Measurements from ENCODE around the gene LCN12.

DNA sequence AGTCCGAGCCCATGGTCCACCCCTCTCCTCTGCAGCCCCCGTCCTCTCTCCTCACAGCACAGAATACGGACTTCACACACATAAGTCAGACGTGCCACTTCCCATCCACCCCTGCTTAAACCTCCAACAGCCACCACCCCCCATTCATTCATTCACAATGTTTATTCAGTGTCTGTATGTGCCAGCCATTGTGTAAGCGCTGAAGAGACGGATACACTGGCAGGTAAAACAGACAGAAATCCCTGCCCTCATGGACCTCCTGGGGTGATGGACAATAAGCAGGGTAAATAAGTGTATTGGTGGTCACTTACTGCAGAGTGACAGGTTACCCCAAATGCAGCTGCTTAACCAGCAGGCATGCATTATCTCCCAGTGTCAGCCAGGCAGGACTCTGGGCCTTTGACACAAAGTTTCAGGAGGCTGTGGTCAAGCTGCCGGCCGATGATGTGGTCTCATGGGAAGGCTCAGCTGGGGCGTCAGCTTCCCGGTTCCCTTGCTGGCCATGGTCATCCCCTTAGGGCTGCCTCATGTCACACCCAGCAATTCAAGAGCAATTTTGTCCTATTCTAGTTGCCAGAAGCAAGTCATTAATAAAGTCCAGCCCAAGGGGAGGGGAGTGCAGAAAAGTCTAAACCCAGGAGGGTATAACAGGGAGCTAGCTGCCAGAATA, 38.3 kb downstream of the LCN12 start:
- TF ChIP-seq, protein P1, sequence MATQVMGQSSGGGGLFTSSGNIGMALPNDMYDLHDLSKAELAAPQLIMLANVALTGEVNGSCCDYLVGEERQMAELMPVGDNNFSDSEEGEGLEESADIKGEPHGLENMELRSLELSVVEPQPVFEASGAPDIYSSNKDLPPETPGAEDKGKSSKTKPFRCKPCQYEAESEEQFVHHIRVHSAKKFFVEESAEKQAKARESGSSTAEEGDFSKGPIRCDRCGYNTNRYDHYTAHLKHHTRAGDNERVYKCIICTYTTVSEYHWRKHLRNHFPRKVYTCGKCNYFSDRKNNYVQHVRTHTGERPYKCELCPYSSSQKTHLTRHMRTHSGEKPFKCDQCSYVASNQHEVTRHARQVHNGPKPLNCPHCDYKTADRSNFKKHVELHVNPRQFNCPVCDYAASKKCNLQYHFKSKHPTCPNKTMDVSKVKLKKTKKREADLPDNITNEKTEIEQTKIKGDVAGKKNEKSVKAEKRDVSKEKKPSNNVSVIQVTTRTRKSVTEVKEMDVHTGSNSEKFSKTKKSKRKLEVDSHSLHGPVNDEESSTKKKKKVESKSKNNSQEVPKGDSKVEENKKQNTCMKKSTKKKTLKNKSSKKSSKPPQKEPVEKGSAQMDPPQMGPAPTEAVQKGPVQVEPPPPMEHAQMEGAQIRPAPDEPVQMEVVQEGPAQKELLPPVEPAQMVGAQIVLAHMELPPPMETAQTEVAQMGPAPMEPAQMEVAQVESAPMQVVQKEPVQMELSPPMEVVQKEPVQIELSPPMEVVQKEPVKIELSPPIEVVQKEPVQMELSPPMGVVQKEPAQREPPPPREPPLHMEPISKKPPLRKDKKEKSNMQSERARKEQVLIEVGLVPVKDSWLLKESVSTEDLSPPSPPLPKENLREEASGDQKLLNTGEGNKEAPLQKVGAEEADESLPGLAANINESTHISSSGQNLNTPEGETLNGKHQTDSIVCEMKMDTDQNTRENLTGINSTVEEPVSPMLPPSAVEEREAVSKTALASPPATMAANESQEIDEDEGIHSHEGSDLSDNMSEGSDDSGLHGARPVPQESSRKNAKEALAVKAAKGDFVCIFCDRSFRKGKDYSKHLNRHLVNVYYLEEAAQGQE (IDR thresholded peaks at IDR 0.05; ENCODE audit: low read depth, low read length) = no peak
- TF ChIP-seq GABPA (IDR thresholded peaks at IDR 0.05; ENCODE audit: low read depth) (no peak), MXI1 (IDR thresholded peaks at IDR 0.05; ENCODE audit: low read depth, low read length) (no peak), SIN3A (IDR thresholded peaks at IDR 0.05; ENCODE audit: borderline replicate concordance, low read depth, low read length) (no peak), NRF1 (IDR thresholded peaks at IDR 0.05; ENCODE audit: low read depth, low read length) (no peak), RCOR1 (IDR thresholded peaks at IDR 0.05; ENCODE audit: low read length) (no peak), GATA2 (CRISPR knock-in tag; IDR thresholded peaks at IDR 0.05) (no peak), CHD2 (IDR thresholded peaks at IDR 0.05; ENCODE audit: low read length, partially characterized antibody) (no peak)
- TF ChIP-seq, protein P2, sequence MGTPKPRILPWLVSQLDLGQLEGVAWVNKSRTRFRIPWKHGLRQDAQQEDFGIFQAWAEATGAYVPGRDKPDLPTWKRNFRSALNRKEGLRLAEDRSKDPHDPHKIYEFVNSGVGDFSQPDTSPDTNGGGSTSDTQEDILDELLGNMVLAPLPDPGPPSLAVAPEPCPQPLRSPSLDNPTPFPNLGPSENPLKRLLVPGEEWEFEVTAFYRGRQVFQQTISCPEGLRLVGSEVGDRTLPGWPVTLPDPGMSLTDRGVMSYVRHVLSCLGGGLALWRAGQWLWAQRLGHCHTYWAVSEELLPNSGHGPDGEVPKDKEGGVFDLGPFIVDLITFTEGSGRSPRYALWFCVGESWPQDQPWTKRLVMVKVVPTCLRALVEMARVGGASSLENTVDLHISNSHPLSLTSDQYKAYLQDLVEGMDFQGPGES (IDR thresholded peaks at IDR 0.05; ENCODE audit: low read depth, low read length) = no peak

All from SK-N-SH (cell line).